Psoas muscle (tissue), 8 donors: ENCODE data around the gene CDC7. TPM values are rescaled to one million over a fixed set of nuclear protein-coding genes. Genes with fewer than 3 reads are reported as not detected.

ENCODE experiments used
- ATAC-seq, 4 donors: fragments of 200-7000 bp; cut with Tn5 transposase; one replicate each; pipeline ENCODE4 v1.9.1; 2020; ENCODE audit warnings: moderate library complexity in 3 of 4, mild to moderate bottlenecking in 2 of 4
- DNase-seq, 2 donors: peaks; one replicate each; pipeline ENCODE4 v3.0.0-alpha.2; 2020
- H3K27ac ChIP-seq: fragments of 200-600 bp; one replicate; pipeline ENCODE4 v1.8.0; 2022
- H3K27me3 ChIP-seq, 3 donors: fragments of 200-600 bp in 1 of 3; one replicate each; pipeline versions ENCODE4 v1.6.1 to v1.8.0; 2013 to 2022; ENCODE audit warnings: low read length in 2 of 3, mild to moderate bottlenecking in 2 of 3, moderate library complexity in 1 of 3; ENCODE audit not compliant: insufficient read depth in 3 of 3
- H3K36me3 ChIP-seq, 2 donors: fragments of 200-600 bp in 1 of 2; one replicate each; pipeline versions ENCODE4 v1.6.1 to v1.8.0; 2013 to 2022; ENCODE audit warnings: low read depth in 1 of 2, mild to moderate bottlenecking in 1 of 2, moderate library complexity in 1 of 2; ENCODE audit not compliant: insufficient read depth in 1 of 2
- H3K4me1 ChIP-seq: fragments of 200-600 bp; one replicate; pipeline ENCODE4 v1.8.0; 2022
- H3K4me3 ChIP-seq: fragments of 200-600 bp; one replicate; pipeline ENCODE4 v1.8.0; 2022; ENCODE audit warnings: mild to moderate bottlenecking
- H3K9me3 ChIP-seq: fragments of 200-600 bp; one replicate; pipeline ENCODE4 v1.8.0; 2022
- WGBS, 3 donors: extraction: QIAGEN DNeasy Blood & Tissue Kit; methylation state at CpG; one replicate each; pipeline versions ENCODE4 v1.1.6 to v1.1.7; 2013; 5-methylcytosine and 5-hydroxymethylcytosine counted together
- intact Hi-C, 2 donors: fragments of 100-400 bp; cut with DNase I; formaldehyde crosslinking; loops; one replicate each; pipeline versions ENCODE4 v1.11.0 to v1.14.2; 2022
- polyA plus RNA-seq, 3 donors: library from polyadenylated mRNA; stranded (reverse); fragments of 200-250 nt; gene quantifications; one replicate each; pipeline ENCODE4 v1.2.3, GENCODE V29; 2013
- total RNA-seq, 4 donors: library from RNA; stranded (reverse); fragmentation: NEBNext Ultra II Directional in 2 of 4; extraction: Animal tissue kit (Norgen Biotek cat#: 25700) in 2 of 4; gene quantifications; one replicate each; pipeline versions ENCODE4 v1.2.1 to v1.2.4, GENCODE V29; 2021 to 2023
- TF ChIP-seq, protein P1 (sequence below): fragments of 200-600 bp; IDR thresholded peaks from one replicate; pipeline ENCODE4 v1.8.0; 2022; ENCODE audit warnings: antibody characterized with exemption
- donor health status: healthy with polysubstance abuse.
- donor health status: DM: no; HTN: no; CAD: no; lungs with moderate emphysema.
- donor health status: Bipolar disorder and iron deficiency.
- donor health status: healthy.
- donor health status: DM: yes; HTN: yes; CAD: no.
- donor health status: DM: no; HTN: no; CAD: no.
- donor health status: DM: no; HTN: no; CAD: no.
- donor health status: DM: yes; HTN: yes; CAD: no.

Gene CDC7
- total and polyA plus RNA-seq, 7 donors = 0.25 to 1.4 (median 0.54) TPM

DNA sequence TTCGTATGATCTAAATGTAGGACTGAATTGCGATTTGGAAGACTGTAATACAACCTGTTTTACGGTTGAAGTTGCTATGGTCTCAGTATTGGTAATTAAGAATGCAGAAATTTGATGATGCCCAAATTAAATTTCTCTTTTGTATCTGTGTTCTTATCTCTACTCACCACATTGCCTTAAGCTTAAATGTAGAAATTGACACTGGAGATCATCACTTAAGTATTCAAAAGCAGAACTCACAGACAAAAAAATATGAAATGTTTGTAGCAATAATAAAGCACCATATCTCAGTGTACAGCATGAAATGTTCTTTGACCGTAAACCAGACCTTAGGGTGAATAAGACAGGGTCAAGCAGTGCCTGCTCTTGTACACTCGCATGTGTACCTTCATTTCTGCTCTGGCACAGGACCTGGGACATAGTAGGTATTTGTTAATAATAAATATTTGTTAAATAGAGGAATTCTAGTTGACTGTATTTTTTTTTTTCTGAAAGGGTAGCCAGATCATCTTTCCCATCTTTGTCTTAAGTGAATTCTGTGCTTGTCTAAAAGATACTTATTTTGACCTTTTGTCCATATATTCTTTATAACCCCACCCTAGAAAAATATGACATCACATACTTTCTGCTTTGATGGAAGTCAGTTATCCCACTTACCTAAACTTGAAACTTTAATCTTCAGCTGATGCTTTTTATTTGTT is 1.5 kb downstream of the CDC7 start:
- Histone ChIP-seq H3K27ac (no peak overlapping the region), H3K9me3 (no peaks in the 10 kb centered on the region), H3K4me3 (peak overlapping the region; percentile 73), H3K27me3 (no peaks in the 10 kb centered on the region), H3K36me3 (no peaks in the 10 kb centered on the region), H3K4me1 (peaks cover 9% of the 10 kb centered on the region)
- TF ChIP-seq, protein P1, sequence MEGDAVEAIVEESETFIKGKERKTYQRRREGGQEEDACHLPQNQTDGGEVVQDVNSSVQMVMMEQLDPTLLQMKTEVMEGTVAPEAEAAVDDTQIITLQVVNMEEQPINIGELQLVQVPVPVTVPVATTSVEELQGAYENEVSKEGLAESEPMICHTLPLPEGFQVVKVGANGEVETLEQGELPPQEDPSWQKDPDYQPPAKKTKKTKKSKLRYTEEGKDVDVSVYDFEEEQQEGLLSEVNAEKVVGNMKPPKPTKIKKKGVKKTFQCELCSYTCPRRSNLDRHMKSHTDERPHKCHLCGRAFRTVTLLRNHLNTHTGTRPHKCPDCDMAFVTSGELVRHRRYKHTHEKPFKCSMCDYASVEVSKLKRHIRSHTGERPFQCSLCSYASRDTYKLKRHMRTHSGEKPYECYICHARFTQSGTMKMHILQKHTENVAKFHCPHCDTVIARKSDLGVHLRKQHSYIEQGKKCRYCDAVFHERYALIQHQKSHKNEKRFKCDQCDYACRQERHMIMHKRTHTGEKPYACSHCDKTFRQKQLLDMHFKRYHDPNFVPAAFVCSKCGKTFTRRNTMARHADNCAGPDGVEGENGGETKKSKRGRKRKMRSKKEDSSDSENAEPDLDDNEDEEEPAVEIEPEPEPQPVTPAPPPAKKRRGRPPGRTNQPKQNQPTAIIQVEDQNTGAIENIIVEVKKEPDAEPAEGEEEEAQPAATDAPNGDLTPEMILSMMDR = no peak
- DNase-seq (no peak), ATAC-seq (no peak)
- 29 to 35% (median 30%) methylated on average over 5 of the region's 5 CpGs for WGBS, 3 donors
- intact Hi-C loops = loop anchor here (5.0 to 10.0 kb wide), 2 partner anchors 217 to 220 kb away; no protein-coding TSS in a partner anchor

DNA sequence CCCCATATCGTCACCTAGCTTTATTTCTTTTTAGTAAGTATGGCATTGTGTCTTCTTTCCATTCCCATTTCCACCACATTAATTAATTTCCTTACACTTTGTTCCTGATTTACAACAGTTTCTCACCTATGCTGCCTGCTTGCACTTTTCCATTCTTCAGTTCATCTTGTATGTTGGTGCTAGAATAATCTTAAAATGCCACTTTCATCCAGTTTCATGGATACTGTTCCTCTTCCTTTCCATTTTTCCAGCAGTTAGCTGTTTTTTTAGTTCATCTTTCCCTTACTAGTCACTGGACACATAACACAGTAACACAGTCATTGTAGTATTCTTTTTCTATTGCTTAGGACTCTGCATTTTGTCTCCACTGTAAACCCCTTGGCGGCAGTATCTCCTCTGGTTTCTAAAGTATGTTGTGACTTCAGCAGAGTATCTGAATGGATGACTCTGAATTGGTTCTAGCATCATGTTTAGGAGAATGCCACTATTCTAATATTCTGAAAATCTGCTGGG is 2.1 kb downstream of the CDC7 start:
- Histone ChIP-seq H3K4me3 (no peak overlapping the region), H3K27me3 (no peaks in the 10 kb centered on the region), H3K9me3 (no peaks in the 10 kb centered on the region), H3K27ac (no peak overlapping the region), H3K4me1 (peaks cover 9% of the 10 kb centered on the region), H3K36me3 (no peaks in the 10 kb centered on the region)
- TF ChIP-seq, protein P1 = no peak
- no peak for ATAC-seq
- no peak for DNase-seq
- WGBS, 3 donors = 82 to 85% (median 84%) methylated on average over 2 of the region's 2 CpGs
- intact Hi-C loops = loop anchor here (5.0 to 10.0 kb wide), 2 partner anchors 218 to 220 kb away; no protein-coding TSS in a partner anchor

DNA sequence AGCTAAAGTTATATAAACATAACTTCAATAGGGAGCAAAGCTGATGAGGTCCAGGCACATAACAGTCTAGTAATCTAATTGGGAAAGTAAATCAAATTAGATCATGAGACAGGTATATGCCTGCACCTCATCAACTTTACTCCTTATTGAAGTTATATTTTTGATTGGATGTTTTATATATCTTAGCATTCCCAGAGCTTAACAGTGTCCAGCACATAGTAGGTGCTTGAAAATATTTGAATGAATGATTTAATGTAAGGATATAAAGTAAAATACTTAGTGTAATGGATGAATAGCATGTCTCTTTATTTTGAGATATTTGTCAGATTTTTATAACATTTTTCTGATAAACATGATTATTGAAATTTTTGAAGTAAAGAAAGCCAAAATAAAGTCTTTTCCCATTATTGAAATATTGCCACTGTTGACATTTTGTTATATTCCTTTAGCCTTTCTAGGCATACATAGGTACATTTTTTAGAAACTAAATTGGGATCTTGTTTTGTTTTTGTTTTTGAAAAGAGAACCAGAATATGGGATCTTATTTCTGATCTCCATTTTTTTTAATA is 2.8 kb downstream of the CDC7 start:
- no peaks in the 10 kb centered on the region for H3K9me3 ChIP-seq
- DNase-seq (no peak), ATAC-seq (no peak)
- no peak overlapping the region for H3K4me3 ChIP-seq
- no peaks in the 10 kb centered on the region for H3K27me3 ChIP-seq
- H3K27ac ChIP-seq = no peak overlapping the region
- H3K36me3 ChIP-seq = no peaks in the 10 kb centered on the region
- TF ChIP-seq, protein P1 = no peak
- intact Hi-C loops = loop anchor here (5.0 to 10.0 kb wide), 2 partner anchors 219 to 221 kb away; no protein-coding TSS in a partner anchor
- H3K4me1 ChIP-seq = peaks cover 9% of the 10 kb centered on the region

DNA sequence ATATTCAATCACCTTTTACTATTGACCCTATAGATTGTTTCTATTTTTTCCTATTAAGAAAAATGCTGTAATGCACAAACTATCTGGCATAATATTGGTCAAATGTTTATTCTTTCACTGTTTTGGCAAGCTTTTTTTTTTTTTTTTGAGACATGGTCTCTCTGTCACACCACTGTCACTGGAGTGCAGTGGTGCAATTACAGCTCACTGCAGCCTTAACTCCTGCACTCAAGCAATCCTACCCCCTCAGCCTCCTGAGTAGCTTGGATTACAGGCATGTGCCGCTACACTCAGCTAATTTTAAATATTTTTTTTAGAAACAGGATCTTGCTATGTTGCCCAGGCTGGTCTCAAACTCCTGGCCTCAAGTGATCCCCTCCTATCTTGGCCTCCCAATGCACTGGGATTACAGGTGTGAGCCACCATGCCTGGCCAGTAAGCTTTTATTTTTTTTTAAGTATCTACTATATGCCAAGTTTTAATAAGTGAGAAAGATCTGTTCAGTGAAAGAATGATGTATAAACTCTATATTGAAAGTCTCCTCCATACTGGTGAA is 3.4 kb downstream of the CDC7 start:
- H3K9me3 ChIP-seq = no peaks in the 10 kb centered on the region
- DNase-seq (no peak), ATAC-seq (no peak)
- H3K36me3 ChIP-seq = no peaks in the 10 kb centered on the region
- H3K27ac ChIP-seq = no peak overlapping the region
- peaks cover 9% of the 10 kb centered on the region for H3K4me1 ChIP-seq
- TF ChIP-seq, protein P1 = no peak
- H3K4me3 ChIP-seq = no peak overlapping the region
- intact Hi-C loops = loop anchor here (5.0 to 10.0 kb wide), 2 partner anchors 219 to 222 kb away; no protein-coding TSS in a partner anchor
- no peaks in the 10 kb centered on the region for H3K27me3 ChIP-seq
- 75 to 88% (median 83%) methylated on average over 1 of the region's 1 CpG for WGBS, 3 donors
